HG03066 (cell line): ENCODE data around the gene SAMD11.
"Not testable (repeated sequence)": the region's sequence is repeated elsewhere in the genome, so short reads cannot be mapped to it uniquely, and the experiment has no call there.

Source experiments
- ATAC-seq: cut with Tn5 transposase; IDR thresholded peaks from one replicate; pipeline ENCODE4 v1.9.1; 2021; ENCODE audit warnings: low read depth; ENCODE audit not compliant: unreplicated experiment

The SAMD11 gene

GRCh38 chr1:988061-988460, 64.3 kb downstream of the SAMD11 start:
- not testable (repeated sequence) for ATAC-seq

GRCh38 chr1:991275-991674, 67.6 kb downstream of the SAMD11 start:
- not testable (repeated sequence) for ATAC-seq

GRCh38 chr1:991895-992294, 68.2 kb downstream of the SAMD11 start:
- no peak for ATAC-seq

- ATAC-seq = no peak
Measured at GRCh38 chr1:992362-992761, 68.6 kb downstream of the SAMD11 start.

- no peak for ATAC-seq
Measured at GRCh38 chr1:993379-993995, 69.8 kb downstream of the SAMD11 start.
